ENCODE measurements around the gene CFAP20DC. TPM values are rescaled to one million over a fixed set of nuclear protein-coding genes. Genes with fewer than 3 reads are reported as not detected.

CFAP20DC gene
- total RNA-seq, 1 donor = 7.3 TPM

GRCh38 chr3:58994746-58995330 lies 55.0 kb downstream of the CFAP20DC start:
- H3K4me3 ChIP-seq (ENCODE audit: low read depth, low read length) = no peak overlapping the region
- TF ChIP-seq, protein P1, sequence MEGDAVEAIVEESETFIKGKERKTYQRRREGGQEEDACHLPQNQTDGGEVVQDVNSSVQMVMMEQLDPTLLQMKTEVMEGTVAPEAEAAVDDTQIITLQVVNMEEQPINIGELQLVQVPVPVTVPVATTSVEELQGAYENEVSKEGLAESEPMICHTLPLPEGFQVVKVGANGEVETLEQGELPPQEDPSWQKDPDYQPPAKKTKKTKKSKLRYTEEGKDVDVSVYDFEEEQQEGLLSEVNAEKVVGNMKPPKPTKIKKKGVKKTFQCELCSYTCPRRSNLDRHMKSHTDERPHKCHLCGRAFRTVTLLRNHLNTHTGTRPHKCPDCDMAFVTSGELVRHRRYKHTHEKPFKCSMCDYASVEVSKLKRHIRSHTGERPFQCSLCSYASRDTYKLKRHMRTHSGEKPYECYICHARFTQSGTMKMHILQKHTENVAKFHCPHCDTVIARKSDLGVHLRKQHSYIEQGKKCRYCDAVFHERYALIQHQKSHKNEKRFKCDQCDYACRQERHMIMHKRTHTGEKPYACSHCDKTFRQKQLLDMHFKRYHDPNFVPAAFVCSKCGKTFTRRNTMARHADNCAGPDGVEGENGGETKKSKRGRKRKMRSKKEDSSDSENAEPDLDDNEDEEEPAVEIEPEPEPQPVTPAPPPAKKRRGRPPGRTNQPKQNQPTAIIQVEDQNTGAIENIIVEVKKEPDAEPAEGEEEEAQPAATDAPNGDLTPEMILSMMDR (IDR thresholded peaks at IDR 0.05; ENCODE audit: insufficient read depth, low read length) = peak; percentile 93
- peak; percentile 83 for DNase-seq (ENCODE audit: low read depth)

DNA sequence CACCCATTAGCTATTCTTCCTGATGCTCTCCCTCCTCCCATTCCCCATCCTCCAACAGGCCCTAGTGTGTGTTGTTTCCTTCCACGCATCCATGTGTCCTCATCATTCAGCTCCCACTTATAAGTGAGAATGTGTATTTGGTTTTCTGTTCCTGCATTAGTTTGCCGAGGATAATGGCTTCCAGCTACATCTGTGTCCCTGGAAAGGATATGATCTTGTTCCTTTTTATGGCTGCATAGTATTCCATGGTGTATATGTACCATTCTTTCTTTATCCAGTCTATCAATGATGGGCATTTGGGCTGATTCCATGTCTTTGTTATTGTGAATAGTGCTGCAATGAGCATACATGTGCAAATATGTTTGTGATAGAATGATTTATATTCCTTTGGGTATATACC lies 56.3 kb downstream of the CFAP20DC start:
- DNase-seq (ENCODE audit: low read depth) = no peak
- no peak overlapping the region for H3K4me3 ChIP-seq (ENCODE audit: low read depth, low read length)
- TF ChIP-seq, protein P1 (IDR thresholded peaks at IDR 0.05; ENCODE audit: insufficient read depth, low read length) = no peak

- DNase-seq (ENCODE audit: low read depth) = no peak
- TF ChIP-seq, protein P1 (IDR thresholded peaks at IDR 0.05; ENCODE audit: insufficient read depth, low read length) = no peak
- no peak overlapping the region for H3K4me3 ChIP-seq (ENCODE audit: low read depth, low read length)
These were observed 58.2 kb downstream of the CFAP20DC start for GRCh38 chr3:58991623-58992022.

GRCh38 chr3:58991026-58991425 lies 58.8 kb downstream of the CFAP20DC start:
- no peak for DNase-seq (ENCODE audit: low read depth)
- TF ChIP-seq, protein P1 (IDR thresholded peaks at IDR 0.05; ENCODE audit: insufficient read depth, low read length) = no peak
- no peak overlapping the region for H3K4me3 ChIP-seq (ENCODE audit: low read depth, low read length)

DNA sequence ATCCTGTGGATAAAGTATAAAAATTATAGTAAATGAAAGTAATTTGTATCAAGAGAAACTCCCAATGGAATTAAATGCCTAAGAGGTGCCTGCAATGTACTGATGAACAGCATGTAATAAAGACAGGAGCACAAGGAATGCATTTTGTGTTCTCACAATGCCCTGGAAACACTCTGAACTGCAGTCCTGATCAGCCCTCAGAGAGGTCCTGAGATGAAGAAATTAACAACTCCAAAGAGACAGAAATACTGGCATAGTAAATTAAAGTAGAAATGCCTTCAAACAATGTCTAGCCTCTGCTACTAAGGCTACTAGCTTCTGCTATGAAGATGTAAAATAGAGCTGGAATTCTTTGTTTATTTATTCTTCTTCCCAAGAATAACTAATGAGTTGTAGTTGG lies 59.9 kb downstream of the CFAP20DC start:
- no peak for DNase-seq (ENCODE audit: low read depth)
- no peak overlapping the region for H3K4me3 ChIP-seq (ENCODE audit: low read depth, low read length)
- TF ChIP-seq, protein P1 (IDR thresholded peaks at IDR 0.05; ENCODE audit: insufficient read depth, low read length) = no peak

GRCh38 chr3:58989163-58989562 lies 60.7 kb downstream of the CFAP20DC start:
- TF ChIP-seq, protein P1 (IDR thresholded peaks at IDR 0.05; ENCODE audit: insufficient read depth, low read length) = no peak
- DNase-seq (ENCODE audit: low read depth) = peak; percentile 32
- no peak overlapping the region for H3K4me3 ChIP-seq (ENCODE audit: low read depth, low read length)

- TF ChIP-seq, protein P1 (IDR thresholded peaks at IDR 0.05; ENCODE audit: insufficient read depth, low read length) = no peak
- no peak for DNase-seq (ENCODE audit: low read depth)
- H3K4me3 ChIP-seq (ENCODE audit: low read depth, low read length) = no peak overlapping the region
These were observed 61.8 kb downstream of the CFAP20DC start for GRCh38 chr3:58988041-58988440.
